ENCODE results near the gene LLCFC1. TPM values are rescaled to one million over a fixed set of nuclear protein-coding genes. Genes with fewer than 3 reads are reported as not detected.

LLCFC1 gene
- total RNA-seq, 1 experiment from 2014 or later: not detected

- POLR2A ChIA-PET: no interaction called here
These were observed 25.7 kb upstream of the LLCFC1 start for GRCh38 chr7:142913566-142913965.

More at GRCh38 chr7:142913566-142913965, 25.7 kb upstream of the LLCFC1 start:
- ATAC-seq (no peak), DNase-seq (ENCODE audit: low spot score) (no peak)
- Mint-ChIP-seq H3K27ac (no peak overlapping the region), H3K4me3 (no peak overlapping the region), H3K36me3 (no peaks in the 10 kb centered on the region), H3K27me3 (ENCODE audit: low read depth) (no peaks in the 10 kb centered on the region; the same call in 1 of the 2 replicates), H3K4me1 (0 out of 2 replicates have a peak, but pooled peaks cover 2% of the 10 kb centered on the region), H3K9me3 (no peaks in the 10 kb centered on the region; the same call in 1 of the 2 replicates)
- TF ChIP-seq KAT7 (CRISPR knock-in tag; IDR thresholded peaks at IDR 0.05; ENCODE audit: borderline replicate concordance): no peak
- no peak for TF ChIP-seq E2F4 (CRISPR knock-in tag; IDR thresholded peaks at IDR 0.05; ENCODE audit: borderline replicate concordance, low read depth)
- TF ChIP-seq ZNF423 (CRISPR knock-in tag; IDR thresholded peaks at IDR 0.05): no peak
- TF ChIP-seq HMGXB4 (CRISPR knock-in tag; IDR thresholded peaks at IDR 0.05): no peak
- no peak for TF ChIP-seq ATF1 (CRISPR knock-in tag; IDR thresholded peaks at IDR 0.05)
- TF ChIP-seq IRF2 (CRISPR knock-in tag; IDR thresholded peaks at IDR 0.05; ENCODE audit: borderline replicate concordance, low read depth): no peak
- TF ChIP-seq TP53 (CRISPR knock-in tag; IDR thresholded peaks at IDR 0.05): no peak
- TF ChIP-seq ZNF281 (CRISPR knock-in tag; IDR thresholded peaks at IDR 0.05): no peak
- TF ChIP-seq, protein P1, sequence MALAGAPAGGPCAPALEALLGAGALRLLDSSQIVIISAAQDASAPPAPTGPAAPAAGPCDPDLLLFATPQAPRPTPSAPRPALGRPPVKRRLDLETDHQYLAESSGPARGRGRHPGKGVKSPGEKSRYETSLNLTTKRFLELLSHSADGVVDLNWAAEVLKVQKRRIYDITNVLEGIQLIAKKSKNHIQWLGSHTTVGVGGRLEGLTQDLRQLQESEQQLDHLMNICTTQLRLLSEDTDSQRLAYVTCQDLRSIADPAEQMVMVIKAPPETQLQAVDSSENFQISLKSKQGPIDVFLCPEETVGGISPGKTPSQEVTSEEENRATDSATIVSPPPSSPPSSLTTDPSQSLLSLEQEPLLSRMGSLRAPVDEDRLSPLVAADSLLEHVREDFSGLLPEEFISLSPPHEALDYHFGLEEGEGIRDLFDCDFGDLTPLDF (CRISPR knock-in tag; IDR thresholded peaks at IDR 0.05): no peak
- TF ChIP-seq ZNF219 (CRISPR knock-in tag; IDR thresholded peaks at IDR 0.05; ENCODE audit: borderline replicate concordance): no peak
- no peak for TF ChIP-seq EMX1 (CRISPR knock-in tag; IDR thresholded peaks at IDR 0.05)
- TF ChIP-seq ZNF232 (CRISPR knock-in tag; IDR thresholded peaks at IDR 0.05): no peak
- TF ChIP-seq NFATC4 (CRISPR knock-in tag; IDR thresholded peaks at IDR 0.05): no peak
- TF ChIP-seq, protein P2, sequence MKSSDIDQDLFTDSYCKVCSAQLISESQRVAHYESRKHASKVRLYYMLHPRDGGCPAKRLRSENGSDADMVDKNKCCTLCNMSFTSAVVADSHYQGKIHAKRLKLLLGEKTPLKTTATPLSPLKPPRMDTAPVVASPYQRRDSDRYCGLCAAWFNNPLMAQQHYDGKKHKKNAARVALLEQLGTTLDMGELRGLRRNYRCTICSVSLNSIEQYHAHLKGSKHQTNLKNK (CRISPR knock-in tag; IDR thresholded peaks at IDR 0.05): no peak
- no peak for TF ChIP-seq SOX15 (CRISPR knock-in tag; IDR thresholded peaks at IDR 0.05)
- TF ChIP-seq FOXP4 (CRISPR knock-in tag; IDR thresholded peaks at IDR 0.05): no peak
- CTCF ChIA-PET: no interaction called here
